B cell (primary cell): ENCODE data around the gene RBBP8NL.

Experiments used
- EZH2 ChIP-seq: IDR thresholded peaks from 2 replicates; pipeline ENCODE4 v1.6.1; 2012; ENCODE audit warnings: borderline replicate concordance, low read depth, mild to moderate bottlenecking, moderate library complexity, low read length; ENCODE audit not compliant: insufficient read depth, poor library complexity, severe bottlenecking
- TF ChIP-seq, protein P1 (sequence below): fragments of 200-600 bp; IDR thresholded peaks from one replicate; pipeline ENCODE4 v1.8.0; 2022; ENCODE audit warnings: antibody characterized with exemption, mild to moderate bottlenecking

DNA sequence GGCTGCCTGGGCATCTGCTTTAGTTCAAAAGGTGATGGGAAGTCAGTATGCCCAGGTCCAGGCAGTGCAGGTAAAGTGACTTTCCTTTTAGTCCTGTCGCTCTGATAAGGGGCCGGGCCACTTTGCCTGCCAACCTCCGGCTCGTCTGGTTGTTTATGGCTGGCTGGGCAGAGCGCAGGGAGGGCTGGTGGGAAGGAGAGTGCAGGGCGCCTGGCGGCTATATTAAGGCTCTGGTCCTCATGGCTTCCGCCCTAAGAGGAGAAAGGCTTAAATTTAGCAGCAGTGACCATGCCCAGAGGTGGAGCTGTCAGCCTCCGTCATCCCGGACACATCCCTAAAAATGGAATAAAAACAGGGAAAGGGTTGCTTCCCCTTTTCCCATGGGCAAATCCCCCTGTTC, 33.8 kb upstream of the RBBP8NL start:
- TF ChIP-seq, protein P1, sequence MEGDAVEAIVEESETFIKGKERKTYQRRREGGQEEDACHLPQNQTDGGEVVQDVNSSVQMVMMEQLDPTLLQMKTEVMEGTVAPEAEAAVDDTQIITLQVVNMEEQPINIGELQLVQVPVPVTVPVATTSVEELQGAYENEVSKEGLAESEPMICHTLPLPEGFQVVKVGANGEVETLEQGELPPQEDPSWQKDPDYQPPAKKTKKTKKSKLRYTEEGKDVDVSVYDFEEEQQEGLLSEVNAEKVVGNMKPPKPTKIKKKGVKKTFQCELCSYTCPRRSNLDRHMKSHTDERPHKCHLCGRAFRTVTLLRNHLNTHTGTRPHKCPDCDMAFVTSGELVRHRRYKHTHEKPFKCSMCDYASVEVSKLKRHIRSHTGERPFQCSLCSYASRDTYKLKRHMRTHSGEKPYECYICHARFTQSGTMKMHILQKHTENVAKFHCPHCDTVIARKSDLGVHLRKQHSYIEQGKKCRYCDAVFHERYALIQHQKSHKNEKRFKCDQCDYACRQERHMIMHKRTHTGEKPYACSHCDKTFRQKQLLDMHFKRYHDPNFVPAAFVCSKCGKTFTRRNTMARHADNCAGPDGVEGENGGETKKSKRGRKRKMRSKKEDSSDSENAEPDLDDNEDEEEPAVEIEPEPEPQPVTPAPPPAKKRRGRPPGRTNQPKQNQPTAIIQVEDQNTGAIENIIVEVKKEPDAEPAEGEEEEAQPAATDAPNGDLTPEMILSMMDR = no peak
- TF ChIP-seq EZH2 = no peak
